ENCODE data around the gene GSK3B. TPM values are rescaled to one million over a fixed set of nuclear protein-coding genes. Genes with fewer than 3 reads are reported as not detected.
A peak's percentile ranks its signal among the peaks of the same experiment; 100 is the strongest.

GSK3B gene
- total and polyA plus RNA-seq, 2 experiments from 2014 or later, result 29.0 to 45.3 TPM

DNA sequence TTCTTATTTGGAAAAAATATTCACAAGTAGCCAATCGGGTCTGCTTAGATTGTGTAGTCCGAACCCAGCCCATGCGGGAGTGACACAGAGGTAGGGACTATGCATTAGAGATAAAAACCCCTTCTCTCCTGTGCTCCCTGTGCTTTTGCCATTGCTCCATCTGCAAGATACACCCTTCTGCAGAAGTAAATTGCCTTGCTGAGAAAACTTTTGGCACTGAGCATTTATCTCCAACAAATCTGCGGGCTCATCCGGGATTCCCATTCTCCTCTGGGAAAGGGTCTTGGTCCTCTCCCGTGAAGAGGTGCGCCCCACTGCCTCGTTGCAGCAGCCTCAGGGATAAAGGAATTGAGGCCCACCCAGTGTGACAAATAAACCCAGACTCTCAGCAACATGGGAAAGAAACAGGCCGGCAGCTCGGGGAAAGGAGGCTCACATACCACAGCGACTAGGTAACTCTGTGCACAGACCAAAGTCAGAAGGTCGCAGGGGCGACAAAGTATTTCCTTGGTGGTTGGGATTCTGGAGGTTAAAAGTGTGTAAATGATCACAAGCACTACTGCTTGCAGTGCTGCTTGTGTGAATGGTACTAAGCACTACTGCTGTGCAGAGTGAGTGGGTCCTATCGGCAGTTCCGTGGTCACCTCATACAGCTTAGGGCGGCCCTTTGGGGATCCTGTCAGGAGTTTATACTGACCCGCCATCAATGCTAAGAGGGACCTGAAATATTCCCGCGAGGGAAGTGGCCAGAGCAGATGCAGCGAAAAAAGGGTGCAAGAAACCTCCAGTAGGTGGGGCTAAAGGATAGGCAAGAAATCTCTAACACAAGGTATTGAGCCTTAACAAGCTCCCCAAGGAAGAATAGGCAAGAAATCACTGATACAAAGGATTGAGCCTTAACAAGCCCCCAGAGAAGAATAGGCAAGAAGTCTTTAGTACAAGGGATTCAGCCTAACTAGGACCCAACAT lies 54.3 kb downstream of the GSK3B start:
- no peaks in the 10 kb centered on the region for H3K27me3 ChIP-seq (ENCODE audit: insufficient read depth)
- no peak overlapping the region for H2AFZ ChIP-seq
- peaks cover 47% of the 10 kb centered on the region for H3K9me3 Mint-ChIP-seq
- H3K4me1 Mint-ChIP-seq, result peaks cover 4% of the 10 kb centered on the region; the same call in 2 of the 3 replicates
- DNase-seq (ENCODE audit: low spot score), result peak; percentile 83
- H3K79me2 ChIP-seq (replicated peaks; ENCODE audit: insufficient read depth), result peaks cover 99% of the 10 kb centered on the region
- no peak overlapping the region for H3K4me2 ChIP-seq
- peak overlapping the region; percentile 41; the same call in 1 of the 2 replicates for H3K27ac ChIP-seq (ENCODE audit: low read depth)
- H3F3A ChIP-seq (replicated peaks; ENCODE audit: low read depth), result no peaks in the 10 kb centered on the region
- H3K27me3 Mint-ChIP-seq (ENCODE audit: insufficient read depth, low read depth, poor library complexity), result peaks cover 12% of the 10 kb centered on the region
- peaks cover 8% of the 10 kb centered on the region; the same call in 1 of the 2 replicates for H3K4me1 ChIP-seq (ENCODE audit: insufficient read depth)
- TF ChIP-seq, protein P1, sequence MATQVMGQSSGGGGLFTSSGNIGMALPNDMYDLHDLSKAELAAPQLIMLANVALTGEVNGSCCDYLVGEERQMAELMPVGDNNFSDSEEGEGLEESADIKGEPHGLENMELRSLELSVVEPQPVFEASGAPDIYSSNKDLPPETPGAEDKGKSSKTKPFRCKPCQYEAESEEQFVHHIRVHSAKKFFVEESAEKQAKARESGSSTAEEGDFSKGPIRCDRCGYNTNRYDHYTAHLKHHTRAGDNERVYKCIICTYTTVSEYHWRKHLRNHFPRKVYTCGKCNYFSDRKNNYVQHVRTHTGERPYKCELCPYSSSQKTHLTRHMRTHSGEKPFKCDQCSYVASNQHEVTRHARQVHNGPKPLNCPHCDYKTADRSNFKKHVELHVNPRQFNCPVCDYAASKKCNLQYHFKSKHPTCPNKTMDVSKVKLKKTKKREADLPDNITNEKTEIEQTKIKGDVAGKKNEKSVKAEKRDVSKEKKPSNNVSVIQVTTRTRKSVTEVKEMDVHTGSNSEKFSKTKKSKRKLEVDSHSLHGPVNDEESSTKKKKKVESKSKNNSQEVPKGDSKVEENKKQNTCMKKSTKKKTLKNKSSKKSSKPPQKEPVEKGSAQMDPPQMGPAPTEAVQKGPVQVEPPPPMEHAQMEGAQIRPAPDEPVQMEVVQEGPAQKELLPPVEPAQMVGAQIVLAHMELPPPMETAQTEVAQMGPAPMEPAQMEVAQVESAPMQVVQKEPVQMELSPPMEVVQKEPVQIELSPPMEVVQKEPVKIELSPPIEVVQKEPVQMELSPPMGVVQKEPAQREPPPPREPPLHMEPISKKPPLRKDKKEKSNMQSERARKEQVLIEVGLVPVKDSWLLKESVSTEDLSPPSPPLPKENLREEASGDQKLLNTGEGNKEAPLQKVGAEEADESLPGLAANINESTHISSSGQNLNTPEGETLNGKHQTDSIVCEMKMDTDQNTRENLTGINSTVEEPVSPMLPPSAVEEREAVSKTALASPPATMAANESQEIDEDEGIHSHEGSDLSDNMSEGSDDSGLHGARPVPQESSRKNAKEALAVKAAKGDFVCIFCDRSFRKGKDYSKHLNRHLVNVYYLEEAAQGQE (IDR thresholded peaks at IDR 0.05; ENCODE audit: unreplicated experiment), result no peak
- TF ChIP-seq, protein P2, sequence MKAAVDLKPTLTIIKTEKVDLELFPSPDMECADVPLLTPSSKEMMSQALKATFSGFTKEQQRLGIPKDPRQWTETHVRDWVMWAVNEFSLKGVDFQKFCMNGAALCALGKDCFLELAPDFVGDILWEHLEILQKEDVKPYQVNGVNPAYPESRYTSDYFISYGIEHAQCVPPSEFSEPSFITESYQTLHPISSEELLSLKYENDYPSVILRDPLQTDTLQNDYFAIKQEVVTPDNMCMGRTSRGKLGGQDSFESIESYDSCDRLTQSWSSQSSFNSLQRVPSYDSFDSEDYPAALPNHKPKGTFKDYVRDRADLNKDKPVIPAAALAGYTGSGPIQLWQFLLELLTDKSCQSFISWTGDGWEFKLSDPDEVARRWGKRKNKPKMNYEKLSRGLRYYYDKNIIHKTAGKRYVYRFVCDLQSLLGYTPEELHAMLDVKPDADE (IDR thresholded peaks at IDR 0.05), result no peak
- TF ChIP-seq, protein P3, sequence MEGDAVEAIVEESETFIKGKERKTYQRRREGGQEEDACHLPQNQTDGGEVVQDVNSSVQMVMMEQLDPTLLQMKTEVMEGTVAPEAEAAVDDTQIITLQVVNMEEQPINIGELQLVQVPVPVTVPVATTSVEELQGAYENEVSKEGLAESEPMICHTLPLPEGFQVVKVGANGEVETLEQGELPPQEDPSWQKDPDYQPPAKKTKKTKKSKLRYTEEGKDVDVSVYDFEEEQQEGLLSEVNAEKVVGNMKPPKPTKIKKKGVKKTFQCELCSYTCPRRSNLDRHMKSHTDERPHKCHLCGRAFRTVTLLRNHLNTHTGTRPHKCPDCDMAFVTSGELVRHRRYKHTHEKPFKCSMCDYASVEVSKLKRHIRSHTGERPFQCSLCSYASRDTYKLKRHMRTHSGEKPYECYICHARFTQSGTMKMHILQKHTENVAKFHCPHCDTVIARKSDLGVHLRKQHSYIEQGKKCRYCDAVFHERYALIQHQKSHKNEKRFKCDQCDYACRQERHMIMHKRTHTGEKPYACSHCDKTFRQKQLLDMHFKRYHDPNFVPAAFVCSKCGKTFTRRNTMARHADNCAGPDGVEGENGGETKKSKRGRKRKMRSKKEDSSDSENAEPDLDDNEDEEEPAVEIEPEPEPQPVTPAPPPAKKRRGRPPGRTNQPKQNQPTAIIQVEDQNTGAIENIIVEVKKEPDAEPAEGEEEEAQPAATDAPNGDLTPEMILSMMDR (conservative IDR thresholded peaks at IDR 0.05; ENCODE audit: low read depth in 2 of 2), result peak; percentile 66 to 77
- TF ChIP-seq STAT1 (IDR thresholded peaks at IDR 0.05; ENCODE audit: unreplicated experiment) (no peak), POLR2AphosphoS5 (IDR thresholded peaks at IDR 0.05; ENCODE audit: low read depth) (no peak)
- TF ChIP-seq, protein P4, sequence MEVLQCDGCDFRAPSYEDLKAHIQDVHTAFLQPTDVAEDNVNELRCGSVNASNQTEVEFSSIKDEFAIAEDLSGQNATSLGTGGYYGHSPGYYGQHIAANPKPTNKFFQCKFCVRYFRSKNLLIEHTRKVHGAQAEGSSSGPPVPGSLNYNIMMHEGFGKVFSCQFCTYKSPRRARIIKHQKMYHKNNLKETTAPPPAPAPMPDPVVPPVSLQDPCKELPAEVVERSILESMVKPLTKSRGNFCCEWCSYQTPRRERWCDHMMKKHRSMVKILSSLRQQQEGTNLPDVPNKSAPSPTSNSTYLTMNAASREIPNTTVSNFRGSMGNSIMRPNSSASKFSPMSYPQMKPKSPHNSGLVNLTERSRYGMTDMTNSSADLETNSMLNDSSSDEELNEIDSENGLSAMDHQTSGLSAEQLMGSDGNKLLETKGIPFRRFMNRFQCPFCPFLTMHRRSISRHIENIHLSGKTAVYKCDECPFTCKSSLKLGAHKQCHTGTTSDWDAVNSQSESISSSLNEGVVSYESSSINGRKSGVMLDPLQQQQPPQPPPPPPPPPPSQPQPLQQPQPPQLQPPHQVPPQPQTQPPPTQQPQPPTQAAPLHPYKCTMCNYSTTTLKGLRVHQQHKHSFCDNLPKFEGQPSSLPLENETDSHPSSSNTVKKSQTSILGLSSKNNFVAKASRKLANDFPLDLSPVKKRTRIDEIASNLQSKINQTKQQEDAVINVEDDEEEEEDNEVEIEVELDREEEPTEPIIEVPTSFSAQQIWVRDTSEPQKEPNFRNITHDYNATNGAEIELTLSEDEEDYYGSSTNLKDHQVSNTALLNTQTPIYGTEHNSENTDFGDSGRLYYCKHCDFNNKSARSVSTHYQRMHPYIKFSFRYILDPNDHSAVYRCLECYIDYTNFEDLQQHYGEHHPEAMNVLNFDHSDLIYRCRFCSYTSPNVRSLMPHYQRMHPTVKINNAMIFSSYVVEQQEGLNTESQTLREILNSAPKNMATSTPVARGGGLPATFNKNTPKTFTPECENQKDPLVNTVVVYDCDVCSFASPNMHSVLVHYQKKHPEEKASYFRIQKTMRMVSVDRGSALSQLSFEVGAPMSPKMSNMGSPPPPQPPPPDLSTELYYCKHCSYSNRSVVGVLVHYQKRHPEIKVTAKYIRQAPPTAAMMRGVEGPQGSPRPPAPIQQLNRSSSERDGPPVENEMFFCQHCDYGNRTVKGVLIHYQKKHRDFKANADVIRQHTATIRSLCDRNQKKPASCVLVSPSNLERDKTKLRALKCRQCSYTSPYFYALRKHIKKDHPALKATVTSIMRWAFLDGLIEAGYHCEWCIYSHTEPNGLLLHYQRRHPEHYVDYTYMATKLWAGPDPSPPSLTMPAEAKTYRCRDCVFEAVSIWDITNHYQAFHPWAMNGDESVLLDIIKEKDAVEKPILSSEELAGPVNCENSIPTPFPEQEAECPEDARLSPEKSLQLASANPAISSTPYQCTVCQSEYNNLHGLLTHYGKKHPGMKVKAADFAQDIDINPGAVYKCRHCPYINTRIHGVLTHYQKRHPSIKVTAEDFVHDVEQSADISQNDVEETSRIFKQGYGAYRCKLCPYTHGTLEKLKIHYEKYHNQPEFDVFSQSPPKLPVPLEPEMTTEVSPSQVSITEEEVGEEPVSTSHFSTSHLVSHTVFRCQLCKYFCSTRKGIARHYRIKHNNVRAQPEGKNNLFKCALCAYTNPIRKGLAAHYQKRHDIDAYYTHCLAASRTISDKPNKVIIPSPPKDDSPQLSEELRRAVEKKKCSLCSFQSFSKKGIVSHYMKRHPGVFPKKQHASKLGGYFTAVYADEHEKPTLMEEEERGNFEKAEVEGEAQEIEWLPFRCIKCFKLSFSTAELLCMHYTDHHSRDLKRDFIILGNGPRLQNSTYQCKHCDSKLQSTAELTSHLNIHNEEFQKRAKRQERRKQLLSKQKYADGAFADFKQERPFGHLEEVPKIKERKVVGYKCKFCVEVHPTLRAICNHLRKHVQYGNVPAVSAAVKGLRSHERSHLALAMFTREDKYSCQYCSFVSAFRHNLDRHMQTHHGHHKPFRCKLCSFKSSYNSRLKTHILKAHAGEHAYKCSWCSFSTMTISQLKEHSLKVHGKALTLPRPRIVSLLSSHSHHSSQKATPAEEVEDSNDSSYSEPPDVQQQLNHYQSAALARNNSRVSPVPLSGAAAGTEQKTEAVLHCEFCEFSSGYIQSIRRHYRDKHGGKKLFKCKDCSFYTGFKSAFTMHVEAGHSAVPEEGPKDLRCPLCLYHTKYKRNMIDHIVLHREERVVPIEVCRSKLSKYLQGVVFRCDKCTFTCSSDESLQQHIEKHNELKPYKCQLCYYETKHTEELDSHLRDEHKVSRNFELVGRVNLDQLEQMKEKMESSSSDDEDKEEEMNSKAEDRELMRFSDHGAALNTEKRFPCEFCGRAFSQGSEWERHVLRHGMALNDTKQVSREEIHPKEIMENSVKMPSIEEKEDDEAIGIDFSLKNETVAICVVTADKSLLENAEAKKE (CRISPR knock-in tag; IDR thresholded peaks at IDR 0.05), result no peak
- peaks cover 60% of the 10 kb centered on the region for H3K36me3 Mint-ChIP-seq (ENCODE audit: low read depth)
- peaks cover 6% of the 10 kb centered on the region; the same call in 1 of the 2 replicates for H3K36me3 ChIP-seq (ENCODE audit: insufficient read depth)
- peaks cover 18% of the 10 kb centered on the region; the same call in 1 of the 2 replicates for H4K20me1 ChIP-seq (replicated peaks; ENCODE audit: insufficient read depth)
- H3K4me3 Mint-ChIP-seq, result no peak overlapping the region
- no peak overlapping the region for H3K4me3 ChIP-seq
- H3K27ac Mint-ChIP-seq, result no peak overlapping the region
- peaks cover 9% of the 10 kb centered on the region; the same call in 1 of the 2 replicates for H3K9me2 ChIP-seq (ENCODE audit: insufficient read depth)
- ATAC-seq, result peak; percentile 73

Data from GM23338 (cell line).